CMK (cell line): ENCODE results near the gene ARHGAP20.
"Not testable (repeated sequence)": the region's sequence is repeated elsewhere in the genome, so short reads cannot be mapped to it uniquely, and the experiment has no call there.

ENCODE experiments used
- DNase-seq: peaks from one replicate; pipeline ENCODE4 v3.0.0-alpha.2; 2010; ENCODE audit warnings: low read depth

ARHGAP20 gene

GRCh38 chr11:110720431-110721275 is 8.4 kb upstream of the ARHGAP20 start:
- DNase-seq: no peak

DNA sequence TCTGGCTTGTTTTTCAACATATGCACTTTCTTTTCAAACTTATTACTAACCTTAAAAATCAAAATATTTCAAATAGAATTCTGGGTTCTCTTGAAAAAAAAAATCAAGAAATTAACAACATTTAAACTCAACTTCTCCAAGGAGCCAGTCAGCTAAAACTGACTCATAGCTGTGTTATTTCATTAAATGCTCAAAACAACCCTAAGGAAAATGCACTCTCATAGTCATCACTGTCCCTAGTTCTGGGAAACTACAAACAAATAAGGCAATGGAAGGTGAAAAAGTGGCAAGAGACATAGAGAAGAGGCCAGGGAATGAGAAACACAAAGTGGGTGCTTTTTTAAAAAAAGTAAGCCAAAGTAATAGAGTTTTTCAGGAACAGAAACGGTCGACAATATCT is 4.1 kb upstream of the ARHGAP20 start:
- DNase-seq: no peak

GRCh38 chr11:110715541-110715940 is 3.3 kb upstream of the ARHGAP20 start:
- no peak for DNase-seq

- no peak for DNase-seq
Measured at GRCh38 chr11:110713449-110713776, 1.2 kb upstream of the ARHGAP20 start.

- peak; percentile 8 for DNase-seq
Measured at GRCh38 chr11:110712659-110713448, 617 bp upstream of the ARHGAP20 start.

- no peak for DNase-seq
Measured at GRCh38 chr11:110711448-110711775, 825 bp downstream of the ARHGAP20 start.

DNA sequence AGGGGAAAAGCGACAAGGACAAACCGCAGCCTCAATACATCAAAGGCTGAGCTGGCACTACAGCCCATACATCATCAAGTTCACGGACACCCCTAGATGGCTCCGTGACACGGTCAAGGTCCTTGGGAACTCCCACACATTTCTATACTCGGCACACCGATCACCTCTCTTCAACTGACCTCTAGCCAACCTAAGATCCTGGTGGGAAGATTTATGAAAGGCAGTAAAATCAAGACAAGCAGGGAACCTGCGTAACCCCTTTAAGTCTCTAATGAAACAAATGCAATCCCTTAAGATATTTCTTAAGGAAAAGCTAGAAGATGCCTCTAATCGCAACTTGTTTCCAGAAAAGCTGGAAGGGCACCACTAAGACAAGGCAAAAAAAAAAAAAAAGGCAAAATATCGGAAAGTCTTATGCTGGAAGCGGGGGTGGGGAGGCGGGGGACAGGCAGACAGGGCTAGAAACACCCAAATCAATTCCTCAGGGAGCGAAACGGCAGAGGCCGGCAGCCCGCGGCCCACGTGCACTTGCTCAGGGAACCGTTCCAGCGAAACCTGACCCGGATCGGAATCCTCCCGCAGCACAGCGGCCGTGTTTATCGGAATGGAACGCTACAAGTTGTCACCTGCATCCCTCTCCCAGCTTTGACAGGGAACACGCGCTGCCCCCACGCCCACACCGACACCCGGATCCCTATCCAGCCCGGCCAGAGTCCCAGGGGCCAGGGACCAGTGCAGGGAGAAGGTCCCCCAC is 1.4 kb downstream of the ARHGAP20 start:
- no peak for DNase-seq

GRCh38 chr11:110704210-110704864 is 7.9 kb downstream of the ARHGAP20 start:
- DNase-seq: no peak

- no peak for DNase-seq
Measured at GRCh38 chr11:110691926-110692325, 20.3 kb downstream of the ARHGAP20 start.

DNA sequence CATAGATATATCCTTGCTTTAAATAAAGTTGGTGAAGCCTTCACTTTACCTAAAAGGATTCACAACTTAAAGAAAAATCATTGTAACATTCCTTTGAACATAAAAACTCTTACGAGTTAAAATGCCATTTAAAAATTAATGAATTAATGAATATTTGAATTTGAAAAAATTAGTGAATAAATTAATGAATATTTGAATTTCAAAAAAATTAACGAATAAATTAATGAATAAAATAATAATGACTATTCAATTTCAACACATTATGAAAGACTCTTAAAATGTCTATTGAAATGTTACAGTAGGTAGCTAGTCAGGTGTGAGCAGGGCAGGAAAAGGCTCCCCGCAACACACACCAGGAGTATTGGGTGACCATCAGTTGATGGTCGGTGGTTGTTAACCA is 22.9 kb downstream of the ARHGAP20 start:
- no peak for DNase-seq

DNA sequence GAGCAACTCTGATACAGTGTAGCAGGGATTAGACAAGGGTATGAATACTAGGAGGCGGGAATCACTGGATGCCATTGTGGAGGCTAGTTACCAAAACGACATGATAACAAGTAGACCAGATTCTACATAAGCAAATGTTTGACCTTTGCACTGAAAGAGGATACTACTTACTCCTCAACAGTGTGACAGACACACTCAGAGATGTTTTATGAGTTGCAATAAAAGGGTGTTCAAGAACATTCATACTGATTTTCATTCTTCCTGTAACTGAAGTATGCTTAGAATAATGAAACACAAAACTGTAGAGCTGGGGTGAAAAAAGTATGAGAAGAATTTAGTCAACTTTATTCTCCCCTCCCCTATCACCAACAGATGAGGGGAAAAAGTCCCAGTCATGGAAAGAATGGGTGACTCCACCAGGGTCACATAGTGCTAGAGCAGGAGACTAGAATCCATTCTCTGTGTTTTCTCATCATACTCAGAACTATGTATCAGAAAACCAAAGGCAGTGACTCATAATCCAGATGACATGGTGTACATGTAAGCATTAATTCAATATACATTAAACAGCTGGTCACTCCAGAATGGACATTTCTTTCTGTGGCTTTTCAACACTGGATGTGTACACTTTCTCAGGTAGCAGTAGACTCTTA is 32.8 kb downstream of the ARHGAP20 start:
- DNase-seq: no peak

GRCh38 chr11:110675548-110675947 is 36.7 kb downstream of the ARHGAP20 start:
- DNase-seq: no peak

GRCh38 chr11:110665689-110666465 is 46.4 kb downstream of the ARHGAP20 start:
- no peak for DNase-seq

DNA sequence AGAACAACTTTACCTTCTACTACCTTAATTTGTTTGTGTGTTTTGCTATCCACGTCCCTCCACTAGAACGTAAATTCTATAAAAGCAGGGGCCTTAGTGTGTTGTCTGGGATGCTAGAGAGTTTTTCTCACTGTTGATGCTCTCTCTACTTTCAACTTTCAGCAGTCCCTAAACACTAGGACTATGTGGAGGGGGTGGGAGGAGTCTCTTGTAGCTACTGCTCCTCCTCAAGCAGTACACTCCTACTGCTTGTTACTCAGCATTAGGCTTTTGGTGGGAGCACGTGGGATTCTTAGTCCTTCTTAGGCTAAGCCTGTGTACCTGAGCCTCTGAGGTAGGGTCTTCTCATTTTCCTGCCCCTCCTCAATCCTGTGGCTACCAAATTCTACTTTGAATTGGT is 56.3 kb downstream of the ARHGAP20 start:
- no peak for DNase-seq

GRCh38 chr11:110654456-110654855 is 57.8 kb downstream of the ARHGAP20 start:
- no peak for DNase-seq

DNA sequence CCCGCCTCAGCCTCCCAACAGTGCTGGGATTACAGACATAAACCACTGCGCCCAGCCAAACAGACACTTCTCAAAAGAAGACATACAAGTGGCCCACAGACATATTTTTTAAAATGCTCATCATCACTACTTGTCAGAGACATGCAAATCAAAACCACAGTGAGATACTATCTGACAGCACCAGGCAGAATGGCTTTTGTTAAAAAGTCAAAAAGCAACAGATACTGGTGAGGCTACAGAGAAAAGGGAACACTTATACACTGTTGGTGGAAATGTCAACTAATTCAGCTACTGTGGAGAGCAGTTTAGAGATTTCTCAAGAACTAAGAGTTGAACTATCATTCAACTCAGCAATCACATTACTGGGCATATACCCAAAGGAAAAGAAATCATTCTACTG is 67.0 kb downstream of the ARHGAP20 start:
- no peak for DNase-seq

GRCh38 chr11:110634370-110634769 is 77.9 kb downstream of the ARHGAP20 start:
- DNase-seq: no peak

GRCh38 chr11:110631551-110631950 is 80.7 kb downstream of the ARHGAP20 start:
- DNase-seq: no peak

DNA sequence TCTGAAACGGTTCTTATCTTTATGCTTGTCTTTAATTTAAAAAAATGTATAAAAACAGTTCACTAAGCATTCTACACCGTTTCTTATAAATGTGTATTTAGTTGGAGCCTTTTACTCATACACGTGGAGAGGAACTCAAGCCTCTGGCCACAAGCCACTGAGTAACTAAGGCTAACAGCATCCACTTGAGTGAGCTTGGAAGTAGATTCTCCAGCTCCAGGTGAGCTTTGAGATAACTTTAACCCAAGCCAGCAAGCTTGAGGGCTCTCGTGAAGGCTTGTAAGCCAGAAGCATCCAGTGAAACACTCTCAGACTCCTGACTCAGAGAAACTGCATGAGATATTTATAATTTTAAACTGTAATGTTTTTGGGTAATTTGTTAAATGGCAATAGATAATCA is 82.6 kb downstream of the ARHGAP20 start:
- no peak for DNase-seq

DNA sequence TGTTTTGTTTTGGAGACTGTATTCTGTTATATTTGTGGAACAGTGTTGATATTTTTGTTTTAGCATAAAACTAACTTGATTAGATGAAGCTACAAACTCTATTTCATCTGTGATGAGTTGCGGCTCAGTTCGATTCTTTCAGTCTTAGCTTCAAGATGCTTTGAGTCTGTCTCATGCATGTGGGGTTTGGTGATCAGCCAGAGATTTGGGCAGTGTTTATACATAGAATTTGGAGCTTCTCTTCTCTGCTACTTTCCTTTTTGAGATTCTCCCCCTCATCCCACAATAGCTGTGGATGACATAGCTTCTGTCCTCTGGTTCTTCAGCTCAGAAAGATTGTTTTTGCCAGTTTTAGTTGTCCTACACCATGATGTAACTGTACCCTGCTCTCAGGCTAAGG is 90.4 kb downstream of the ARHGAP20 start:
- DNase-seq: no peak

DNA sequence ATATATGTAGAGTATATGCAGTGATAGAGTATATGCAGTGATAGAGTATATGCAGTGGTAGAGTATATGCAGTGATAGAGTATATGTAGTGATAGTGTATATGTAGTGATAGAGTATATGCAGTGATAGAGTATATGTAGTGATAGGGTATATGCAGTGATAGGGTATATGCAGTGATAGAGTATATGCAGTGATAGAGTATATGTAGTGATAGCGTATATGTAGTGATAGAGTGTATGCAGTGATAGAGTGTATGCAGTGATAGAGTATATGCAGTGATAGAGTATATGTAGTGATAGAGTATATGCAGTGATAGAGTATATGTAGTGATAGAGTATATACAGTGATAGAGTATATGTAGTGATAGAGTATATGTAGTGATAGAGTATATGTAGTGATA is 92.9 kb downstream of the ARHGAP20 start:
- not testable (repeated sequence) for DNase-seq
